HCT116 (cell line): Measurements from ENCODE around the gene PEX10. TPM values are rescaled to one million over a fixed set of nuclear protein-coding genes. Genes with fewer than 3 reads are reported as not detected.

Experiments
- ATAC-seq: fragments of 200-7000 bp; cut with Tn5 transposase; 2 replicates; pipeline ENCODE4 v1.9.1; 2020; ENCODE audit warnings: mild to moderate bottlenecking, moderate library complexity
- BruUV-seq: library from RNA; stranded (reverse); fragments of 400-500 nt; replicated peaks from 2 replicates; lab custom pipeline; 2021; lab: Mats Ljungman, UMichigan
- CTCF ChIA-PET: fragments of 300-600 bp; sonication (Branson Sonifier 250); formaldehyde crosslinking; loops from one replicate; lab custom pipeline; 2021; ENCODE audit warnings: antibody characterized with exemption; lab: Charles Lee
- POLR2A ChIA-PET: fragments of 300-600, 350-600 bp; sonication (Branson Sonifier 250); formaldehyde crosslinking; loops from one replicate; lab custom pipeline; 2021; ENCODE audit warnings: antibody characterized with exemption; lab: Charles Lee
- RAD21 ChIA-PET, 2 experiments: fragments of 300-600 bp; sonication (Branson Sonifier 250); formaldehyde crosslinking; loops; one replicate each; lab custom pipeline; 2023; ENCODE audit warnings: low total read pairs in 2 of 2; ENCODE audit not compliant: uncharacterized antibody in 2 of 2, unreplicated experiment in 2 of 2, low non-redundant PET in 1 of 2; lab: Charles Lee
- DNase-seq: peaks from one replicate; pipeline ENCODE4 v3.0.0-alpha.2; 2010; ENCODE audit warnings: low read depth, low spot score
- H2AFZ ChIP-seq: fragments of 200-600 bp; shearing (Covaris generic), sonication (generic); 2 replicates; pipeline ENCODE4 v1.6.1; 2017; ENCODE audit warnings: low read depth, mixed run types, mixed read lengths, antibody characterized with exemption, low read length; ENCODE audit not compliant: poor library complexity, severe bottlenecking
- H3K27ac ChIP-seq: 2 replicates; pipeline ENCODE4 v1.5.1; 2012; ENCODE audit warnings: low read depth, low read length
- H3K27me3 ChIP-seq: fragments of 200-600 bp; sonication (generic); 2 replicates; pipeline ENCODE4 v1.6.1; 2016; ENCODE audit warnings: mixed run types, low read length, mixed read lengths; ENCODE audit not compliant: insufficient read depth
- H3K36me3 ChIP-seq, 2 experiments: fragments of 200-500 bp in 1 of 2; fragments of 200-600 bp in 1 of 2; sonication (Bioruptor generic) in 1 of 2; sonication (generic) in 1 of 2; 2 replicates each; pipeline versions ENCODE4 v1.5.1 to v1.6.1; 2014 to 2016; ENCODE audit warnings: low read length in 2 of 2, inconsistent platforms in 1 of 2, mixed read lengths in 1 of 2, mixed run types in 1 of 2; ENCODE audit not compliant: insufficient read depth in 2 of 2, control insufficient read depth in 1 of 2
- H3K4me1 ChIP-seq, 2 experiments: fragments of 200-600 bp in 1 of 2; sonication (generic) in 1 of 2; 2 replicates each; pipeline versions ENCODE4 v1.5.1 to v1.6.1; 2012 to 2017; ENCODE audit warnings: low read length in 2 of 2, inconsistent platforms in 1 of 2, mild to moderate bottlenecking in 1 of 2, mixed read lengths in 1 of 2, mixed run types in 1 of 2, moderate library complexity in 1 of 2; ENCODE audit not compliant: insufficient read depth in 2 of 2, control insufficient read depth in 1 of 2
- H3K4me2 ChIP-seq: fragments of 200-600 bp; sonication (generic); 2 replicates; pipeline ENCODE4 v1.6.1; 2017; ENCODE audit warnings: mixed run types, low read length, mixed read lengths
- H3K4me3 ChIP-seq, 2 experiments: fragments of 200-600 bp in 1 of 2; sonication (generic) in 1 of 2; replicated peaks in 1 of 2; 2 replicates each; pipeline ENCODE4 v1.5.1; 2011 to 2016; ENCODE audit warnings: low read length in 2 of 2, control low read depth in 1 of 2, low read depth in 1 of 2, mild to moderate bottlenecking in 1 of 2, mixed read lengths in 1 of 2, mixed run types in 1 of 2
- H3K79me2 ChIP-seq: fragments of 200-600 bp; sonication (generic); 2 replicates; pipeline ENCODE4 v1.6.1; 2017; ENCODE audit warnings: mild to moderate bottlenecking, mixed run types, low read length, moderate library complexity, mixed read lengths; ENCODE audit not compliant: insufficient read depth
- H3K9ac ChIP-seq: fragments of 200-600 bp; sonication (generic); 2 replicates; pipeline ENCODE4 v1.6.1; 2016; ENCODE audit warnings: low read length, mixed read lengths
- H3K9me2 ChIP-seq: fragments of 200-600 bp; sonication (generic), shearing (Covaris generic); 2 replicates; pipeline ENCODE4 v1.6.1; 2017; ENCODE audit warnings: mixed run types, mild to moderate bottlenecking, moderate library complexity; ENCODE audit not compliant: insufficient read depth
- H3K9me3 ChIP-seq, 2 experiments: fragments of 200-500 bp in 1 of 2; fragments of 200-600 bp in 1 of 2; sonication (Bioruptor generic) in 1 of 2; sonication (generic) in 1 of 2; 2 replicates each; pipeline ENCODE4 v1.6.1; 2014 to 2017; ENCODE audit warnings: low read length in 2 of 2, mixed read lengths in 2 of 2, inconsistent platforms in 1 of 2, low read depth in 1 of 2, mild to moderate bottlenecking in 1 of 2, mixed run types in 1 of 2, moderate library complexity in 1 of 2; ENCODE audit not compliant: control insufficient read depth in 1 of 2, insufficient read depth in 1 of 2
- H4K20me1 ChIP-seq: fragments of 200-600 bp; sonication (generic), shearing (Covaris generic); 2 replicates; pipeline ENCODE4 v1.6.1; 2017; ENCODE audit warnings: mixed run types, mild to moderate bottlenecking, moderate library complexity; ENCODE audit not compliant: insufficient read depth
- ZFX ChIP-seq: fragments of 450-650 bp; IDR thresholded peaks from 2 replicates; pipeline ENCODE4 v1.6.1; 2017
- intact Hi-C: fragments of 100-400 bp; cut with micrococcal nuclease; formaldehyde crosslinking; loops from 2 replicates; pipeline ENCODE4 v1.10.0; 2022
- total RNA-seq: library from RNA; stranded (reverse); gene quantifications from one replicate; pipeline ENCODE4 v1.2.1, GENCODE V29; 2021; ENCODE audit not compliant: unreplicated experiment
- TF ChIP-seq, protein P1 (sequence below), 3 experiments: fragments of 200-600 bp in 1 of 3; sonication (generic) in 1 of 3; IDR thresholded peaks in 2 of 3; conservative IDR thresholded peaks in 1 of 3; 2 replicates each; pipeline ENCODE4 v1.5.1; 2012 to 2017; ENCODE audit warnings: low read depth in 2 of 3, low read length in 2 of 3, antibody characterized with exemption in 1 of 3, borderline replicate concordance in 1 of 3, control low read depth in 1 of 3, mild to moderate bottlenecking in 1 of 3, mixed read lengths in 1 of 3, mixed run types in 1 of 3, moderate library complexity in 1 of 3; ENCODE audit not compliant: insufficient read depth in 1 of 3

Gene PEX10
- total RNA-seq, 1 experiment from 2014 or later: 27.9 TPM

DNA sequence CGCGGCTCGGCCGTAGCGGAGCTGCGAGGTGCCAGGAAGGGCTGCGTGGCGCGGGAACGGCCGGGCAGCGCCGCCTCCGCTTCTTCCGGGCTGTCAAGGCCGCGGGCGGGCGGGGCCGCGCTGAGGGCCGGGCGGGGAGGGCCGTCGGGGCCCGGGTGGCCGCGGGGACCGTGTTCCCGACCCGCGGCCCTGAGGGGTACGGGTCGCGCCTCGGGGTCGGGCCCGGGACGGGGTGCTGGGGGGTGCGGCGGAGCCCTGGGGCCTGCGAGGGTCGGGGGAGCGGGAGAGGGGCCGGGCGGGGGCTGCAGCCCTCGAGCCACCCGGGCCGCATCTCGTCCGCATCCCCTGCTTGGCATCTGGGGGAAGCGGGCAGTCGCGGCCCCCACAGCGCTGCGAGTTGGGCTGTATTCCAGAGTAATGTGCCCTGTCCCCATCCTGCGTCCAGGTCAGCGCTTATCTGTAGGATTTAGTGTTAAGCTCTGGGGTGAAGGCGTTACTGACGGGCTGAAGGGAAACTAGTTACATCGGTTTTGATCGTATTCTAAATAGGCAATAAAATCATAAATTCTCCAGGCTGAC lies 20.3 kb downstream of the PEX10 start:
- peak overlapping the region; percentile 92 to 99 for H3K4me3 ChIP-seq
- H3K4me1 ChIP-seq: peaks cover 17 to 25% of the 10 kb centered on the region in 2 experiments
- intact Hi-C loops: no loop called here
- H3K4me2 ChIP-seq: peak overlapping the region; percentile 86
- ChIA-PET POLR2A (interaction anchor here (0.6 to 1.5 kb wide), 5 partner anchors 10 to 202 kb away, joined by 3 to 7 read pairs (median 4); partner anchors contain the start of gene FAAP20), RAD21 (interaction anchor here (0.7 to 1.1 kb wide), 4 partner anchors 10 to 197 kb away, joined by 3 to 5 read pairs (median 4); partner anchors contain the start of gene FAAP20 (in 1 of the 2)), CTCF (interaction anchor here (1.0 to 2.2 kb wide), 6 partner anchors 10 to 252 kb away, joined by 3 to 16 read pairs (median 5); partner anchors contain the start of gene FAAP20)
- peak; percentile 41 for ATAC-seq
- H4K20me1 ChIP-seq: 0 out of 2 replicates have a peak, but pooled peaks cover 7% of the 10 kb centered on the region
- no peaks in the 10 kb centered on the region for H3K9me3 ChIP-seq
- H3K36me3 ChIP-seq: peaks cover 18 to 32% of the 10 kb centered on the region in 2 experiments
- H3K27ac ChIP-seq: peak overlapping the region; percentile 85
- DNase-seq: no peak
- H3K9ac ChIP-seq: peak overlapping the region; percentile 88
- no peaks in the 10 kb centered on the region for H3K27me3 ChIP-seq
- no peaks in the 10 kb centered on the region for H3K9me2 ChIP-seq
- H2AFZ ChIP-seq: no peak overlapping the region
- H3K79me2 ChIP-seq: peaks cover 65% of the 10 kb centered on the region
- no TSS peak for BruUV-seq
- TF ChIP-seq, protein P1, sequence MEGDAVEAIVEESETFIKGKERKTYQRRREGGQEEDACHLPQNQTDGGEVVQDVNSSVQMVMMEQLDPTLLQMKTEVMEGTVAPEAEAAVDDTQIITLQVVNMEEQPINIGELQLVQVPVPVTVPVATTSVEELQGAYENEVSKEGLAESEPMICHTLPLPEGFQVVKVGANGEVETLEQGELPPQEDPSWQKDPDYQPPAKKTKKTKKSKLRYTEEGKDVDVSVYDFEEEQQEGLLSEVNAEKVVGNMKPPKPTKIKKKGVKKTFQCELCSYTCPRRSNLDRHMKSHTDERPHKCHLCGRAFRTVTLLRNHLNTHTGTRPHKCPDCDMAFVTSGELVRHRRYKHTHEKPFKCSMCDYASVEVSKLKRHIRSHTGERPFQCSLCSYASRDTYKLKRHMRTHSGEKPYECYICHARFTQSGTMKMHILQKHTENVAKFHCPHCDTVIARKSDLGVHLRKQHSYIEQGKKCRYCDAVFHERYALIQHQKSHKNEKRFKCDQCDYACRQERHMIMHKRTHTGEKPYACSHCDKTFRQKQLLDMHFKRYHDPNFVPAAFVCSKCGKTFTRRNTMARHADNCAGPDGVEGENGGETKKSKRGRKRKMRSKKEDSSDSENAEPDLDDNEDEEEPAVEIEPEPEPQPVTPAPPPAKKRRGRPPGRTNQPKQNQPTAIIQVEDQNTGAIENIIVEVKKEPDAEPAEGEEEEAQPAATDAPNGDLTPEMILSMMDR (IDR thresholded peaks at IDR 0.05 in 2 of 3, conservative IDR thresholded peaks at IDR 0.05 in 1 of 3; ENCODE audit: borderline replicate concordance in 1 of 3, insufficient read depth in 1 of 3, low read depth in 2 of 3, low read length in 2 of 3): no peak
- TF ChIP-seq ZFX: peak; percentile 62
- TF ChIP-seq, all 23 proteins: peak for 1
